Panc1 (cell line): Measurements from ENCODE around the gene GOLGA6L2.

Source experiments
- CTCF ChIP-seq: fragments of 450-650 bp; IDR thresholded peaks from 2 replicates; pipeline ENCODE4 v1.5.1; 2017; ENCODE audit warnings: mild to moderate bottlenecking
- POLR2AphosphoS5 ChIP-seq: IDR thresholded peaks from 2 replicates; pipeline ENCODE4 v1.6.1; 2012; ENCODE audit warnings: mild to moderate bottlenecking, low read depth, low read length, moderate library complexity
- SIN3A ChIP-seq: IDR thresholded peaks from 2 replicates; pipeline ENCODE4 v1.6.1; 2012; ENCODE audit warnings: low read depth, mild to moderate bottlenecking, low read length, moderate library complexity, borderline replicate concordance; ENCODE audit not compliant: insufficient read depth

GRCh38 chr15:23440596-23440995, 6.4 kb downstream of the GOLGA6L2 start:
- TF ChIP-seq CTCF (no peak), POLR2AphosphoS5 (no peak), SIN3A (no peak)
